Measurements from ENCODE around the gene LDLR.
A peak's percentile ranks its signal among the peaks of the same experiment; 100 is the strongest.
"Not testable (repeated sequence)": the region's sequence is repeated elsewhere in the genome, so short reads cannot be mapped to it uniquely, and the experiment has no call there.

Gene LDLR

DNA sequence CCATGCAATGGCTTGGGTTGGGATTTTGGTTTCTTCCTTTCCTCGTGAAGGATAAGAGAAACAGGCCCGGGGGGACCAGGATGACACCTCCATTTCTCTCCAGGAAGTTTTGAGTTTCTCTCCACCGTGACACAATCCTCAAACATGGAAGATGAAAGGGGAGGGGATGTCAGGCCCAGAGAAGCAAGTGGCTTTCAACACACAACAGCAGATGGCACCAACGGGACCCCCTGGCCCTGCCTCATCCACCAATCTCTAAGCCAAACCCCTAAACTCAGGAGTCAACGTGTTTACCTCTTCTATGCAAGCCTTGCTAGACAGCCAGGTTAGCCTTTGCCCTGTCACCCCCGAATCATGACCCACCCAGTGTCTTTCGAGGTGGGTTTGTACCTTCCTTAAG, 42.2 kb downstream of the LDLR start:
- DNase-seq (ENCODE audit: insufficient read length, low spot score) (no peak), FAIRE-seq (no peak)
- TF ChIP-seq POLR2AphosphoS5 (IDR thresholded peaks at IDR 0.05; ENCODE audit: low read depth, low read length), result no peak
- TF ChIP-seq POU2F2 (IDR thresholded peaks at IDR 0.05; ENCODE audit: low read depth, low read length), result no peak
- no peak for TF ChIP-seq TAF1 (IDR thresholded peaks at IDR 0.05; ENCODE audit: low read depth, low read length)
- no peak for TF ChIP-seq SPI1 (IDR thresholded peaks at IDR 0.05; ENCODE audit: low read depth, low read length)
- no peak for TF ChIP-seq PAX5 (IDR thresholded peaks at IDR 0.05; ENCODE audit: insufficient read depth, low read length, severe bottlenecking)

DNA sequence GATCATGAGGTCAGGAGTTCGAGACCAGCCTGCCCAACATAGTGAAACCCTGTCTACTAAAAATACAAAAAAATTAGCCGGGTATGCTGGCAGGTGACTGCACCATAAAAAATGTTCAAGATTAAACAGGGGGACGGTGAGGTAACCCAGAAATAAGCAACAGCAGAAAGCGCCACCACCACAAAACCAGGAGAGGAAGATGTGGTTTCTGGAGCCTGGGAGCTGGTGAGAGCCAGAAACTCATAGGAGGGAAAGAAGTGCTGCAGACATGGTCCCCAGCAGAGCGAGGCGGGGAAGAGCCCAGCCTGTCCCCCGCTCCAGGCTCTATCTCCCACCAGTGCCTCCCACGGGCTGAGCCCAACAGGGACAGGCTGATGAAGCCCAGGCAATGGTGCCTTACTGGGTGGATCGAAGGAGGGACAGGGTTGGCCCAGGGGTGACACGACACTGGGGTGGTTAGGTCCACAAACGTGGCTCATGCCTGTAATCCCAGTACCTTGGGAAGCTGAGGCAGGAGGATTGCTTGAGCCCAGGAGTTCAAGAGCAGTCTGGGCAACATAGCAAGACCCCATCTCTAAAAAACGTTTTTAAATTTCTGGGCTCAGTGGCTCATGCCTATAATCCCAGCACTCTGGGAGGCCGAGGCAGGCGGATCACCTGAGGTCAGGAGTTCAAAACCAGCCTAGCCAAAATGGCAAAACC, 47.3 kb downstream of the LDLR start:
- DNase-seq (ENCODE audit: insufficient read length, low spot score), result no peak
- TF ChIP-seq POU2F2 (IDR thresholded peaks at IDR 0.05; ENCODE audit: low read depth, low read length) (no peak), TAF1 (IDR thresholded peaks at IDR 0.05; ENCODE audit: low read depth, low read length) (no peak), SPI1 (IDR thresholded peaks at IDR 0.05; ENCODE audit: low read depth, low read length) (no peak), PAX5 (IDR thresholded peaks at IDR 0.05; ENCODE audit: insufficient read depth, low read length, severe bottlenecking) (no peak), POLR2AphosphoS5 (IDR thresholded peaks at IDR 0.05; ENCODE audit: low read depth, low read length) (no peak), POLR2A (IDR thresholded peaks at IDR 0.05; ENCODE audit: low read depth, low read length) (no peak)
- FAIRE-seq, result no peak

DNA sequence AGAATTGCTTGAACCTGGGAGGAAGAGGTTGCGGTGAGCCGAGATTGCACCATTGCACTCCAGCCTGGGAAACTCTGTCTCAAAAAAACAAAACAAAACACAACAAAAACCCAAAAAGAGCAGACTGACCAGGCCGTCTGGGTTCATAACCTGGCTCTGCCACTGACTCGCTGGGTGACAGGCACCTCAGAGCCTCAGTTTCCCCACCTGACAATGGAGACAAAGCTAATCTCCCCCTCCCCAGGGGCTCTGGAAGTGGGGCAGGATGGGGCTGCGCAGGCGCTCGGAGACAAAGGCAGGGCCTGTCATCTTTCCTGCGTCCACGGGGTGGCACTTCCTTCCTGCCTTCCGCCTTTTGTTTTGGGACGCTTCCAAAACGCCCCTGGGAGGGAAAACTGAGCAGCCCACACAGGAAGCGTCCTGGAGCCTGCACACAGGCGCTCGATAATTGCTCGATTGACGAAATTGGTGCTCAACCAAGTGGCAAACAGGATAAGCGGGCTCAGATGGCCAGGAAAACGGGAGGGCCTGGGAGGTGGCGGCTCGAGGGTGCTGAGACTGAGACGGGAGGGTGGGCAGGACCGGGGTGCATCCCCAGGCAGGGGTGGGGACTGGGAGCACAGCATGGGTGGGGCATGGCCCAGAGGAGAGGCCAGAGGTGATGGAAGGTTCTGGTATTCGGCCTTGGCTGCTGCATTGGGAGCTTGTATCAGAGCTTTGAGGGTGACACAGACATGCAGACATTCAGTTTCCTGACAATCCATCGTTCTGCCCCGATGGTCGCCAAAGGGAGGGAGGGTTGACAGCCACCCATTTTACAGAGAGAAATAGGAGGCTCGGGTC, 48.5 kb downstream of the LDLR start:
- FAIRE-seq (no peak), DNase-seq (ENCODE audit: insufficient read length, low spot score) (peak; percentile 51)
- no peak for TF ChIP-seq POLR2AphosphoS5 (IDR thresholded peaks at IDR 0.05; ENCODE audit: low read depth, low read length)
- no peak for TF ChIP-seq PAX5 (IDR thresholded peaks at IDR 0.05; ENCODE audit: insufficient read depth, low read length, severe bottlenecking)
- TF ChIP-seq SPI1 (IDR thresholded peaks at IDR 0.05; ENCODE audit: low read depth, low read length), result peak; percentile 47

DNA sequence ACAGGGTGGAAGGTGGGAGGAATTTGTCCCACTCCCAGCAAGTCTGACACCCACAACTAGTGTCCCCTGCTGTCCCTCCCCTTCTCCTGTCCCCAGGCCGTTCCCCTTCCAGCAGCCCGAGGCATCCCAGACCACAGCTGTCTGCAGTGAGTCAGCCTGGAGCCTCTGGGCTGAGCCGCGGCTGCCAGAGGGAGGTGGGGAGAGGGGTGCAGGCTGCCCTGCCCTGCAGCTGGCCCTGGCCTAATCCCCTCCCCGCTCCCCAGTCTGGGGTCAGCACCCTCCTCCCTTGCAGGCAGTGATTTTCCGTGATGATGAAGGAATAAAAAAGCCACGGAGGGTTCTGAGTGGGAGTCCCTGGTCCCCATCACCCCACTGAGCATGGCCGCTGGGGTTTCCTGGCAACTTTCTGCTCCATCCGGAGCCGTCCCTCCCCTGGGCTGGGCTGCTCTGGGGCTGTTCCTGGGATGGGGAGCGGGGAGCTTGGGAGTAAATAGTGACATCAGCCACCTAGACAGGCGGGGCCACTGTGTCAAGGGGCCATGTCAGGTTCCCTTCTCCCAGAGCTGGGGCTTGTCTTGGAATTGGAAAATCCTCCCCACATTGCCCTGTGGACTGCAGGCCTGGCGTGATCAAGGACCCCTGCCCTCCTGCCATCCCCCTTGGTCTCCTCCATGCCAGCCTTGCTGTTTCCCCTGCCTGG, 49.5 kb downstream of the LDLR start:
- TF ChIP-seq POU2F2 (IDR thresholded peaks at IDR 0.05; ENCODE audit: low read depth, low read length), result no peak
- TF ChIP-seq PAX5 (IDR thresholded peaks at IDR 0.05; ENCODE audit: insufficient read depth, low read length, severe bottlenecking), result no peak
- no peak for TF ChIP-seq POLR2A (IDR thresholded peaks at IDR 0.05; ENCODE audit: low read depth, low read length)
- no peak for TF ChIP-seq POLR2AphosphoS5 (IDR thresholded peaks at IDR 0.05; ENCODE audit: low read depth, low read length)
- no peak for TF ChIP-seq TAF1 (IDR thresholded peaks at IDR 0.05; ENCODE audit: low read depth, low read length)
- no peak for TF ChIP-seq SPI1 (IDR thresholded peaks at IDR 0.05; ENCODE audit: low read depth, low read length)
- DNase-seq (ENCODE audit: insufficient read length, low spot score), result no peak
- FAIRE-seq, result no peak

DNA sequence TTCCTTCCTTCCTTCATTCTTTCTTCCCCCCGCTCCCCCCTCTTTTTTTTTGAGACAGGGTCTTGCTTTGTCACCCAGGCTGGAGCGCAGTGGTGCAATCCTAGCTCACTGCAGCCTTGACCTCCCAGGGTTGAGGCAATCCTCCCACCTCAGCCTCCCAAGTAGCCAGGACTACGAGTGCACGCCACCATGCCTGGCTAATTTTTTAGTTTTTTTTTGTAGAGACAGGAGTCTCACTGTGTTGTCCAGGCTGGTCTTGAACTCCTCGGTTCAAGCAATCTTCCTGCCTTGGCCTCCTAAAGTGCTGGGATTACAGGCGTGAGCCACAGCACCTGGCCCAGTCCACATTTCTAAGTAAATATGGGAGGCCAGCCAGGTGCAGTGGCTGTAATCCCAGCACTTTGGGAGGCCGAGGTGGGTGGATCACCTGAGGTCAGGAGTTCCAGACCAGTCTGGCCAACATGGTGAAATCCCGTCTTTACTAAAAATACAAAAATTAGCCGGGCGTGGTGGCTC, 50.8 kb downstream of the LDLR start:
- FAIRE-seq; DNase-seq (ENCODE audit: insufficient read length, low spot score): not testable (repeated sequence)

DNA sequence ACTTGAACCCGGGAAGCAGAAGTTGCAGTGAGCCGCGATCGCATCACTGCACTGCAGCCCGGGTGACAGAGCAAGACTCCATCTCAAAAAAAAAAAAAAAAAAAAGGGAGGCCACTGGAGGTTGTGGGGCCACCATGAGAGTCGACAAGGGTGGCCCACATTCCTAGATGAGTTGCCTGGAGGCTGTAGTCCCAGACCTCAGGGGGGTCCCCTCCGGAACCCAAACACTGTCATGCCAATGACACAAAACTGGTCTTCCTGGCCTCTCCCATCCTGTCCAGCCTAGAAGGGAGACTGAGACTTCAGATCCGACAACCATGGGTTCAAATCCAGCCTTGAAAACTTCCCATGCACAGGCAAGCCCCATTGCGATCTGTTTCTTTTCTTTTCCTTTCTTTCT, 51.6 kb downstream of the LDLR start:
- TF ChIP-seq POLR2AphosphoS5 (IDR thresholded peaks at IDR 0.05; ENCODE audit: low read depth, low read length), result no peak
- no peak for TF ChIP-seq POLR2A (IDR thresholded peaks at IDR 0.05; ENCODE audit: low read depth, low read length)
- no peak for TF ChIP-seq SPI1 (IDR thresholded peaks at IDR 0.05; ENCODE audit: low read depth, low read length)
- DNase-seq (ENCODE audit: insufficient read length, low spot score) (no peak), FAIRE-seq (no peak)

DNA sequence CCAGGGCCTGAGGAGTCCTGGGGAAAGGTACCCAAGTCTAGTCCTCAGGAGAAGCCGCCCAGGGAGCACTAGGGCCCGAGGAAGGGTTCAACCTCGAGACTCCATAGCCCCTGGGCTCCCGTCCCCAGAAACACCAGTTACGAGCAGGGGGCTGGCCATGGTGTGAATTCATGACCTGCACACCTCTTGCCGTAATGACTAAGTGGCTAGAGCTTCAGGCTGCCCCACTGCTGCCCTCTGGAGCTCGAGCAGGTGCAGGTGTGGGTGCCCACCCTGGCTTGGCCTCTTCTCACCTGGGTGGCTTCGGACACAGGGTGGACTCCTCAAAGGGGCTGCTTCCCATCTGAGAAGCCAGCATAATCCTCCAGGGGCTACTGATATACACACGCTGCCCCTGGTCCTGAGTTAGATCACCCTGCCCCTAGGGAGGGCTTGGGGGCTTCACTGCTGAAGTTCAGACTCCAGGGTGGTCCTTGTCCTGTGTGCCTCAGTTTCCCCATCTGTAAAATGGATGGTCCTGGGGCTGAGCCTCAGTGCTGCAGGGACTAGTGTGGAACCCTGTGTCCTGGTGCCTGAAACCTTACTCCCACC, 52.8 kb downstream of the LDLR start:
- TF ChIP-seq TAF1 (IDR thresholded peaks at IDR 0.05; ENCODE audit: low read depth, low read length), result no peak
- TF ChIP-seq POU2F2 (IDR thresholded peaks at IDR 0.05; ENCODE audit: low read depth, low read length), result no peak
- TF ChIP-seq POLR2A (IDR thresholded peaks at IDR 0.05; ENCODE audit: low read depth, low read length), result no peak
- TF ChIP-seq POLR2AphosphoS5 (IDR thresholded peaks at IDR 0.05; ENCODE audit: low read depth, low read length), result no peak
- no peak for TF ChIP-seq SPI1 (IDR thresholded peaks at IDR 0.05; ENCODE audit: low read depth, low read length)
- no peak for TF ChIP-seq PAX5 (IDR thresholded peaks at IDR 0.05; ENCODE audit: insufficient read depth, low read length, severe bottlenecking)
- DNase-seq (ENCODE audit: insufficient read length, low spot score) (no peak), FAIRE-seq (no peak)

DNA sequence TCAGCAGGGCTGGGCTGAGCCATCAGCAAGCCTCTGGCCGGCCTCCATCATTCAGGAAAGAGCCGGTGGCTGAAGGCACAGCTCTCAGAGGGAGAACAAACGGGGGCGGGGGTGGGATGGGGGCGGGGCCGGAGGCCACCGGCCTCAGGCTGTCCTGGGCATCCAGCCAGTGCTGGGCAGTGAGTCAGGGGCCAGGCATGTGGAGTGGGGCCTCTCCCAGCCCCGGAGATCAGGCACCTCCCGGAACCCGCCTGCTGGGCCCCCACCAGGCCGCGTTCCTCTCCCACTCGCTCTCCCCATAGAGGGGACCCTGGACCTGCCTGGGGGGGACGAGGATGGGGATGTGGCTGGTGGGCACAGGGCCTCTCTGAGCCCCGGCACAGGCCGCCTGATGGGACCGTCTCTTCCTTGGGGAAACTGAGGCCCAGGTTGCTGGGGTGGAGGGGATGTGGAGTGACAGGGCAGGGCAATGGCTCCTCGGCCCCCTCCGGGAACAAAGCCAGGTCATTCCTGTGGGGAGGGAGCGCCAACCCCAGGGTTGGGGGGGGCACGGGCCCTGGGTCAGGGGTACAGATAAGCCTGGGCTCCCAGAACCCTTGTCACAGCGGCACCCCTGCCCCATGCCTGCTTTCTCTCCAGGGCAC, 53.4 kb downstream of the LDLR start:
- TF ChIP-seq POU2F2 (IDR thresholded peaks at IDR 0.05; ENCODE audit: low read depth, low read length) (no peak), POLR2A (IDR thresholded peaks at IDR 0.05; ENCODE audit: low read depth, low read length) (no peak), TAF1 (IDR thresholded peaks at IDR 0.05; ENCODE audit: low read depth, low read length) (no peak), POLR2AphosphoS5 (IDR thresholded peaks at IDR 0.05; ENCODE audit: low read depth, low read length) (no peak), PAX5 (IDR thresholded peaks at IDR 0.05; ENCODE audit: insufficient read depth, low read length, severe bottlenecking) (no peak), SPI1 (IDR thresholded peaks at IDR 0.05; ENCODE audit: low read depth, low read length) (no peak)
- FAIRE-seq, result no peak
- no peak for DNase-seq (ENCODE audit: insufficient read length, low spot score)

DNA sequence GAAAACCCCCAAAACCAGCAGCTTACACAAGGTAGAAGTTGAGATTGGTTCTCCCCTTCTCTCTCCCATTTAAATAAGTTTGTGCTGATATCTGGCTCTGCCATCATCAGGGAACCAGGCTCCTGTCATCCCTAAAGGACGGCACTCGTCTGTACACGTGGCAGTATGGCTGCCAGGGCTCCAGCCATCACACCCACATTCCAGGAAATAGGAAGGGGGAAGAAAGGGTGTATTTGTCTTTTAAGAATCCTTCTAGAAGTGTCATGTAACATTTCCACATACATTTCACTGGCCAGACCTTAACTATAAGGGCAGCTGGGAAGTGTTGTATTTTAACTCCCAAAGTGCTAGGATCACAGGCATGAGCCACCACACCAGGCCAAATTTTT, 56.3 kb downstream of the LDLR start:
- FAIRE-seq (no peak), DNase-seq (ENCODE audit: insufficient read length, low spot score) (no peak)
- no peak for TF ChIP-seq POLR2A (IDR thresholded peaks at IDR 0.05; ENCODE audit: low read depth, low read length)
- no peak for TF ChIP-seq PAX5 (IDR thresholded peaks at IDR 0.05; ENCODE audit: insufficient read depth, low read length, severe bottlenecking)
- TF ChIP-seq POLR2AphosphoS5 (IDR thresholded peaks at IDR 0.05; ENCODE audit: low read depth, low read length), result no peak
- no peak for TF ChIP-seq POU2F2 (IDR thresholded peaks at IDR 0.05; ENCODE audit: low read depth, low read length)
- no peak for TF ChIP-seq TAF1 (IDR thresholded peaks at IDR 0.05; ENCODE audit: low read depth, low read length)
- no peak for TF ChIP-seq SPI1 (IDR thresholded peaks at IDR 0.05; ENCODE audit: low read depth, low read length)

Measured in GM12891 (cell line).